Inflammatory macrophage treated with lipopolysaccharide for 1 hour (primary cell): ENCODE results near the gene HP.

Source experiments
- DNase-seq, 2 donors: peaks; one replicate each; pipeline ENCODE4 v3.0.0-alpha.2; 2020 to 2022

The HP gene

GRCh38 chr16:72092832-72093447, 38.6 kb downstream of the HP start:
- DNase-seq, result peak in 1 of 2 donors; percentile 32

- DNase-seq, result peak; percentile 98 to 99
Observed at GRCh38 chr16:72093448-72094265, 39.4 kb downstream of the HP start, which contains the start of the genes DHX38 and TXNL4B. Gene DHX38 (plus strand): TSS chr16:72093847. CDS start chr16:72096158, 2,311 bp downstream. Gene TXNL4B (minus strand): TSS chr16:72093620. CDS start chr16:72090749, 2,871 bp downstream.

GRCh38 chr16:72094266-72094610, 39.9 kb downstream of the HP start:
- DNase-seq, result peak; percentile 54 to 64

GRCh38 chr16:72098936-72099335, 44.6 kb downstream of the HP start:
- no peak for DNase-seq

- peak; percentile 25 to 84 for DNase-seq
Observed at GRCh38 chr16:72099377-72099818, 45.1 kb downstream of the HP start.

GRCh38 chr16:72101195-72101594, 46.9 kb downstream of the HP start:
- DNase-seq, result no peak

- DNase-seq, result no peak
Observed at GRCh38 chr16:72104905-72105304, 50.6 kb downstream of the HP start.

- DNase-seq, result no peak
Observed at GRCh38 chr16:72105978-72106377, 51.7 kb downstream of the HP start.

- DNase-seq, result no peak
Observed at GRCh38 chr16:72107371-72107770, 53.1 kb downstream of the HP start.

GRCh38 chr16:72108353-72109102, 54.2 kb downstream of the HP start:
- DNase-seq, result no peak

GRCh38 chr16:72109300-72109699, 55.0 kb downstream of the HP start:
- no peak for DNase-seq

GRCh38 chr16:72109966-72110530, 55.7 kb downstream of the HP start:
- DNase-seq, result no peak
